Activated CD8-positive, alpha-beta memory T cell treated with anti-CD3 and anti-CD28 coated beads, Interleukin-2, amount 10 ng/mL, durations not matched to agents 7 days and 5 days (primary cell): ENCODE measurements around the gene PDGFA. TPM values are rescaled to one million over a fixed set of nuclear protein-coding genes. Genes with fewer than 3 reads are reported as not detected.

ENCODE experiments used
- ATAC-seq: fragments of 150-1000 bp; cut with Tn5 transposase; one replicate; pipeline ENCODE4 v1.10.0; 2021; ENCODE audit warnings: moderate library complexity
- CTCF ChIA-PET: fragments of 350-600 bp; sonication (Branson Sonifier 250); formaldehyde crosslinking; loops from one replicate; lab custom pipeline; 2021; ENCODE audit warnings: antibody characterized with exemption; lab: Charles Lee
- DNase-seq: peaks from one replicate; pipeline ENCODE4 v3.0.0-alpha.2; 2020
- H3K27ac Mint-ChIP-seq: one replicate; pipeline ENCODE4 v1.8.0; 2021; ENCODE audit warnings: mild to moderate bottlenecking, mixed read lengths
- H3K27me3 Mint-ChIP-seq: one replicate; pipeline ENCODE4 v1.8.0; 2021; ENCODE audit warnings: mixed read lengths
- H3K36me3 Mint-ChIP-seq: one replicate; pipeline ENCODE4 v1.8.0; 2021; ENCODE audit warnings: mild to moderate bottlenecking, mixed read lengths
- H3K4me1 Mint-ChIP-seq: one replicate; pipeline ENCODE4 v1.8.0; 2021; ENCODE audit warnings: mixed read lengths
- H3K4me3 Mint-ChIP-seq: one replicate; pipeline ENCODE4 v1.8.0; 2021; ENCODE audit warnings: mild to moderate bottlenecking, moderate library complexity, mixed read lengths
- H3K9me3 Mint-ChIP-seq: one replicate; pipeline ENCODE4 v1.8.0; 2022; ENCODE audit warnings: low read depth, mixed read lengths
- total RNA-seq, 2 experiments: library from RNA; stranded (reverse); gene quantifications; one replicate each; pipeline ENCODE4 v1.2.3, GENCODE V29; 2021

PDGFA gene
- total RNA-seq, 2 experiments from 2014 or later: 0.67 to 2.3 TPM

DNA sequence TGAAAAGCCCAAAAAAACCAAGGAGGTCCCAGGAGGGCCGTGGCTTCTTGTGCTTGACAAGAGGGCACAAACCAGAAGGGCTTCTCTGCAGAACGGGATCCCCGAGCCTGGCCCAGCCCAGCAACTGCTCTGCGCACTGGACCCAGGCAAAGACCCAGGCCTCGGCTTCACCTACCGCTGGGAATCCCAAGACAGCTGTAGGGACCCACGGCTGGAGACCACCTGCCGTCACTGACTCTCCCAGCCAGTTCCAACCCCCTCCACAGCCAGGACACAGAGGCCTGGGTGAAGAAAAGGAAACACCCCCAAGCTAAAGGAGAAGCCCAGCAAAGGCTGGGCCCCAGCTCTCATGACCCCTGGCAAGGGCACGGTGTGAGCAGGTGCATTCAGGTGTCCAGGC is 24.3 kb downstream of the PDGFA start:
- Mint-ChIP-seq H3K36me3 (no peaks in the 10 kb centered on the region), H3K27me3 (no peaks in the 10 kb centered on the region), H3K27ac (no peak overlapping the region), H3K4me1 (peaks cover 4% of the 10 kb centered on the region), H3K4me3 (no peak overlapping the region), H3K9me3 (no peaks in the 10 kb centered on the region)
- DNase-seq (no peak), ATAC-seq (no peak)
- CTCF ChIA-PET: no interaction called here

DNA sequence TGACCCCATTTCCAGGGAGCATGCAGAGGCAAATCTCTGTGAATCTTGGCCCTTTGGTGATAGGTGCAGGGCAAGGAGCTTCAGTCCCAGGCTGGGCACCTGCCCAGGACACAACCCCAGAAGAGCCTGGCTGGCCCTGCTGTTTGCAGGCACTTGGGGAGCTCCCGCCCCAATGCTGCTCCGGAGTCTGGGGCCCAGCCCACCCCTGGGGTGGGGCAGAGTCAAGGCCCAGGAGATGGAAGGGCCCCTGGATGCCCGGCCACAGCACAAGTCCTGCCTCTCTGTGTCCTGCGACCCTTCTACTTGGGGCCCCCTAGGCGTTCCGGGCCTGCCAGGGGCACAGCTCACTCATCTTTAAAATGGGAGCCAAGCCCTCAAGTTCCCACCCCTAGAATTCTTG is 24.7 kb downstream of the PDGFA start:
- peak; percentile 20 for ATAC-seq
- no peak for DNase-seq
- Mint-ChIP-seq H3K4me1 (peaks cover 4% of the 10 kb centered on the region), H3K9me3 (no peaks in the 10 kb centered on the region), H3K27me3 (no peaks in the 10 kb centered on the region), H3K36me3 (no peaks in the 10 kb centered on the region), H3K27ac (no peak overlapping the region), H3K4me3 (no peak overlapping the region)
- CTCF ChIA-PET: no interaction called here

DNA sequence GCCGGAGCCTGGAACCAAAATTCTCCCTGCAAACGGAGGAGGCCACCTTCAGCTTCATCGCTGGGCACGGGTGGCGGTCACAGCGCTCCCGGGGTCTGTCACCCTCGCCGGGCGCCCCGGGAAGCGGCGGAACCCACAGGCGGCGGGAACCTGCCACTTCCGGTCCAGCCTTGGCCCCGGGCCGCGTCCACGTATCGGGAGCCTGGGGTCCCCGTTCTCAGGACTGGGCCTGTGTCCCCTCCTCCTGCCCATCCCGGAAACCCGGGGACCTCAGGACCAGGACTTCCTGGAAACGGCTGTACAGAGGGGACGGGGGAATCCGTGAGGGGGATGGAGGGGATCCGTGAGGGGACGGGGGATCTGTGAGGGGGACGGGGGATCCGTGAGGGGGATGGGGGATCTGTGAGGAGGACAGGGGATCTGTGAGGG is 25.4 kb downstream of the PDGFA start:
- Mint-ChIP-seq H3K36me3 (no peaks in the 10 kb centered on the region), H3K4me3 (no peak overlapping the region)
- CTCF ChIA-PET: no interaction called here

DNA sequence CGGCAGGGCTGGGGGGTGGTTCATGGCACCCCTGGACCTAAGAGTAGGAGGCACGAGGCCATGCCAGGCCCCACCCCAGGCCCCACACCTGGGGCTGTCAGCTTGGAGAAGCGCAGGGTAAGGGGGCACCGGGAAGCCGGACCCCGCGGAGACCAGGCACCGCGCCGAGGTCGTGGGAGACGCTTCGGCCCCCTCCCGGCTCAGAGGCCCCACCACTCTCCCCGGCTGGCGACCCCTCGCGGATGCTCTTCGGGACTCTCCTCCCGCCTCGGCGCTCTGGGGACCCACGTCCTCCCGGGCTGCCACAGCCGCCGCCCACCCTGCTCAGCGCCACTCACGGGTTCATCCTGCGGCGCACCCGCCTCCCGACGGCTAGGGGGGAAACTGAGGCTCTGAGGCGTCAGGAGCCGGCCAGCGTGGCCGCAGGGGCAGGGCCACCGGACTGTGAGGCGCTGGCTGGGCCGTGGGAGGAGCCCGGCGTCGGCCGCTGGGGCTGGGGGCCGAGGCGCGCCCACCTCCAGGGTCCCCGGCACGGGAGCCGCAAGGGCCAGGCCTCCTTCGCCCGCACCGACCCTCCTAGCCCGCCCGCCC is 25.9 kb downstream of the PDGFA start:
- no peaks in the 10 kb centered on the region for H3K36me3 Mint-ChIP-seq
- H3K9me3 Mint-ChIP-seq: no peaks in the 10 kb centered on the region
- H3K27me3 Mint-ChIP-seq: peaks cover 5% of the 10 kb centered on the region
- CTCF ChIA-PET: no interaction called here
- H3K4me1 Mint-ChIP-seq: peaks cover 4% of the 10 kb centered on the region
- ATAC-seq: no peak
- H3K4me3 Mint-ChIP-seq: no peak overlapping the region
- DNase-seq: no peak
- H3K27ac Mint-ChIP-seq: no peak overlapping the region

More for the DNA sequence above, 25.4 kb downstream of the PDGFA start:
- H3K9me3 Mint-ChIP-seq: no peaks in the 10 kb centered on the region
- peaks cover 4% of the 10 kb centered on the region for H3K4me1 Mint-ChIP-seq
- ATAC-seq (no peak), DNase-seq (no peak)
- no peak overlapping the region for H3K27ac Mint-ChIP-seq
- H3K27me3 Mint-ChIP-seq: peaks cover 3% of the 10 kb centered on the region

DNA sequence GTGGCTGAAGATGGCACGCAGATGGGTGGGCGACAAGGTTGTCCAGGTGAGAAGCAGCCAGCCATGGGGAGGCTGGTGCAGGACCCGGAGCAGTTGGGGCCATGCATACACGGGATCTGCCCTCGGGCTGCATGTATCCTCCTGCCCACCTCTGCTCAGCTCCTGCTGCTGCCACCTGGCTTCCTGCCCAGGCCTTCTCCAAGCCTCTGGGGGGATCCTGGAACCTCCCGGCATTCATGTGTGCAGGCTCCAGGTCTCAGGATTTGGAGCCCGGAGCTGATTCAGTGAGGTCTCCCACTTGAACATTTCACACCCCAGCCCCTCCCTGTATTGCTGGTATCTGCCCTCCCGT is 27.0 kb downstream of the PDGFA start:
- Mint-ChIP-seq H3K36me3 (no peaks in the 10 kb centered on the region), H3K9me3 (no peaks in the 10 kb centered on the region), H3K27ac (no peak overlapping the region), H3K27me3 (peaks cover 11% of the 10 kb centered on the region), H3K4me3 (no peak overlapping the region), H3K4me1 (no peaks in the 10 kb centered on the region)
- CTCF ChIA-PET: no interaction called here
- ATAC-seq: no peak
- DNase-seq: no peak

DNA sequence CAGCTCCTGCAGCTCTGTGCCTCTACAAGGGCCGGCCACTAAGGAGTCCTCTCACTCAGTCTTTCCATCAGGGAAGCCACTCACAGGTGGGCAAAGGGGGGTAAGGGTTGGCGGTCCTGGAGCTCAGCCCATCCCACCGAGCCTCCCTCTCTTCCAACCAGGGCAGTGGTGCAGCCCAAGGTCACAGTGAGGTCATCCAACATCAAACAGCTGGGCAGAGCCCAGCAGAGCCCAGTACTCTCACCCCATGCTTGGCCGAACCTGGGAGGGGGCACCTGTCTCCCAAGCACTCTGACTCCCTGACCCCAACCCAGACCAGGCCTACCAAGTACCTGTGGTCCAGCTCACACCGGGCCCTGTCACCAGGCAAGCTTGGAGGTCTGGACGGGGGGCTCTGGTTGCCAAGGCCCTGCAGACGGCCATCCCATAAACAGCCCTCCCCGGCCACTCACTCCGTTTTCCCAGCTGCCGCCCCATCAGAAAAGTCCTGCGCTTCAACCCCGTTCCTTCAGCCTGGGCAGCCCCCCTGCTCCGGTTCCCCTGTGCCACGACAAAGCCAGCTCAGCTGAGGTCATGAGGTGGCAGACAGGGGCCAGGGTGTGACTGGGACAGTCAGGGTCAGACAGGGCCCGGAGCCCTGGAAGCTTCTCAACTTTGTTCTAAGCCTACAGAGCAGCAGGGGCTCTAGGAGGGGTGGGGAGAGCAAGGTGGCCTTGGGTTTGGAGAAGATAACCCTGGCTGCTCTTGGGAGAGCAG is 27.5 kb downstream of the PDGFA start:
- Mint-ChIP-seq H3K27me3 (peaks cover 13% of the 10 kb centered on the region), H3K36me3 (no peaks in the 10 kb centered on the region), H3K4me1 (no peaks in the 10 kb centered on the region), H3K27ac (no peak overlapping the region), H3K4me3 (no peak overlapping the region), H3K9me3 (no peaks in the 10 kb centered on the region)
- DNase-seq: no peak
- no peak for ATAC-seq
- CTCF ChIA-PET: no interaction called here

DNA sequence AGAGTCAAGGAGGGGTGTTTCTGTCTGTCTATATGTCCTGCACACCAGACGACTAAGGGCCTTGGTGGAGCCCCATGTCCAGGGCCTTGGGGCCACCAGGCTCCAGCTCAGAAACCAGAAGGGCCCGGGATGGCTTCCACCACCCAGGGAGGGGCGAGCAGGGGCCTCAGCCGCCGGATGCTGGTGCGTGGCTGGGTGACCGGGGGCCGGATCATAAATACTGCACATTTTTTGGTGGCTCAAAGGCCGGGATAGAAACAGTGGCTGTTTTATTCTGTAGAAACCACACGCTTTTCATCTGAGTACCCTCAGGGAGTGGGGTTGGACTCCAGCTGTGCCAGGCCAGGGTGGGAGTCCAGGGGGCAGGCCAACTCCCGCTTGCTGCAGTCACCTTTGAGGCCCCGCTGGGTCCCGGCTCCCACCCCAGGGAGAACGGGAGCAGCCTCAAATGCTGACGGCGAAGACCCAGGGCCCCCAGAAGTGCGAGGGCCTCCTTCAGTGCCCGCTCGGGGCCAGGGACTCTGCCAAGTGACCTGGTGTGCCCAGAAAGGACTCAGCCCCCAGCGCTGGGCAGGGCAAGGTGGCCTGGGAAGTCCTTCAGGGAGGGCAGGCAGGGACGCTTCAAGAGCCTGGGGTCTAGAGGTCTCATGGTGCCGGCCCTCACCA is 28.2 kb downstream of the PDGFA start:
- no peak overlapping the region for H3K27ac Mint-ChIP-seq
- no peaks in the 10 kb centered on the region for H3K36me3 Mint-ChIP-seq
- H3K27me3 Mint-ChIP-seq: peaks cover 15% of the 10 kb centered on the region
- H3K9me3 Mint-ChIP-seq: no peaks in the 10 kb centered on the region
- H3K4me1 Mint-ChIP-seq: no peaks in the 10 kb centered on the region
- no peak for DNase-seq
- H3K4me3 Mint-ChIP-seq: no peak overlapping the region
- CTCF ChIA-PET: no interaction called here
- ATAC-seq: no peak

DNA sequence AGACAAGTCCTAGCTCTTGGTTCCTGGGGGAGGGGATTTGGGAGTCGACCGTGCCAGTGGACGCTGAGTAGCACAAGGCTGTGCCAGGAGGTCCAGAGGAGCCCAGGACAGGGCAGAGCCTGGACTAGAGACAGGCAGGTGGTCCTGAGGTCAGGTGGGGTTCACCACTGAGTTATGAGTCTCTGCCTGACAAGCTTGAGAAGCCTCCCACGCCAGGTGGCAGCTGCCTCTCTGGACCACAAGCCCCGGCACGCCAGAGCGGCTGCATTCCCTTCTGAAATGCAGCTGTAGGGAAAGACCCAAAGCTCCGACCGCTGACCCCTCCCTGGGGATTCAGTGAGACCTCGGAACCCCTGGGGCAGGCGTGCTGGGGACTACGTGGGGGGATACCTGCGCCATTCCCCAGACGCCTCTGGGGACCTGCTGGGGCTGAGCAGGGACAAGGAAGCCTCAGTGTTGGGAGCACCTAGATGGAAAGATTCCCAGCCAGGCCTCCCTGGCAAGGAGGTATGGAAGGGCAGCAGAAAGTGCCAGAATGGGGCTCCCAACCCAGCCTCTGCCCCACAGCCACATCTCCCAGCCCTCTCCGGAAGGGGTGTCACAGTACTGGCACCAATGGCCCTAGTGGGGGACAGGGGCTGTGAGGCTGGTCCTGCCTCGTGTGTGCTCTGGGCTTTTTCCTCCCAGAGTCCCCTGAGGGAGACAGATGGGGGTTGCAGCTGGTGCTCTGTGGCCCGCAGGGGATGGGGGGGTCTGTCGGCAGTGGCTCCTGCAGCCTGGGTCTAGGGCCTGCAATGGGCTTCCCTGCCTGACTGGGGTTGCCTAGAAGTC is 29.0 kb downstream of the PDGFA start:
- peaks cover 15% of the 10 kb centered on the region for H3K27me3 Mint-ChIP-seq
- H3K27ac Mint-ChIP-seq: no peak overlapping the region
- H3K4me1 Mint-ChIP-seq: no peaks in the 10 kb centered on the region
- H3K4me3 Mint-ChIP-seq: no peak overlapping the region
- CTCF ChIA-PET: no interaction called here
- no peak for DNase-seq
- no peaks in the 10 kb centered on the region for H3K36me3 Mint-ChIP-seq
- ATAC-seq: no peak
- H3K9me3 Mint-ChIP-seq: no peaks in the 10 kb centered on the region

DNA sequence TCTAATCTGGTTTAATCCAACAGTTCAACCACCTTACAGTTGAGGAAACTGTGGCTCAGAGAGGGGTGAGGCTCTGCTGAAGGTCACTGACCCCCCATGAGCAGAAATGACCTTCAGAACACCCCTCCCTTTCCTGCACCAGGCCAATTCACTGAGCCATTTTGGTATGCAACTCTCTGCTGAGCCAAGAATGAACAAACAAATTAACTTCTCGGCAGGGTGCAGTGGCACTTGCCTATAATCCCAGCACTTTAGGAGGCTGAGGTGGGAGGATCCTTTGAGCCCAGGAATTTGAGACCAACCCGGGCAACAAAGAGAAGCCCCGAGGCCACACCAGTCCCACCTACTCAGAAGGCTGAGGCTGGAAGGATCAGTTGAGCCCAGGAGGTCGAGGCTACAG is 29.8 kb downstream of the PDGFA start:
- DNase-seq (no peak), ATAC-seq (no peak)
- Mint-ChIP-seq H3K9me3 (no peaks in the 10 kb centered on the region), H3K4me3 (no peak overlapping the region), H3K27ac (no peak overlapping the region), H3K4me1 (no peaks in the 10 kb centered on the region), H3K27me3 (peaks cover 15% of the 10 kb centered on the region), H3K36me3 (no peaks in the 10 kb centered on the region)
- CTCF ChIA-PET: no interaction called here

DNA sequence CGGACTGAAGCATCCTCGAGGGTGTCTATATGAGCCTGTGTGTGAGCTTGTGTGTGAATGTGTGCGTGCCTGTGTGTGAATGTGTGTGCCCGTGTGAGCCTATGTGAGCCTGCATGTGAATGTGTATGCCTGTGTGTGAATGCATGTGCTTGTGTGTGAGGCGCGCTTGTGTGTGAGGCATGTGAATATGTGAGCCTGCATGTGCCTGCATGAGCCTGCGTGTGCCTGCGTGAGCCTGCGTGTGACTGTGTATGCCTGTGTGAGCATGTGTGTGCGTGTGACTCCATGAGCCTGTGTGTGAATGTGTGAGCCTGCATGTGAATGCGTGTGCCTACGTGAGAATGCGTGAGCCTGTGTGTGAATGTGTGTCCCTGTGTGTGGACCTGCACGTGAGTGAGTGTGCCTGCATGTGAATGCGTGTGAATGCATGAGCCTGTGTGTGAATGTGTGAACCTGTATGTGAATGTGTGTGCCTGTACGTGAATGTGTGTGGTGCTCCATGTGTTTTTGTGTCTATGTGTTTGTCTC is 33.4 kb downstream of the PDGFA start:
- DNase-seq: no peak

DNA sequence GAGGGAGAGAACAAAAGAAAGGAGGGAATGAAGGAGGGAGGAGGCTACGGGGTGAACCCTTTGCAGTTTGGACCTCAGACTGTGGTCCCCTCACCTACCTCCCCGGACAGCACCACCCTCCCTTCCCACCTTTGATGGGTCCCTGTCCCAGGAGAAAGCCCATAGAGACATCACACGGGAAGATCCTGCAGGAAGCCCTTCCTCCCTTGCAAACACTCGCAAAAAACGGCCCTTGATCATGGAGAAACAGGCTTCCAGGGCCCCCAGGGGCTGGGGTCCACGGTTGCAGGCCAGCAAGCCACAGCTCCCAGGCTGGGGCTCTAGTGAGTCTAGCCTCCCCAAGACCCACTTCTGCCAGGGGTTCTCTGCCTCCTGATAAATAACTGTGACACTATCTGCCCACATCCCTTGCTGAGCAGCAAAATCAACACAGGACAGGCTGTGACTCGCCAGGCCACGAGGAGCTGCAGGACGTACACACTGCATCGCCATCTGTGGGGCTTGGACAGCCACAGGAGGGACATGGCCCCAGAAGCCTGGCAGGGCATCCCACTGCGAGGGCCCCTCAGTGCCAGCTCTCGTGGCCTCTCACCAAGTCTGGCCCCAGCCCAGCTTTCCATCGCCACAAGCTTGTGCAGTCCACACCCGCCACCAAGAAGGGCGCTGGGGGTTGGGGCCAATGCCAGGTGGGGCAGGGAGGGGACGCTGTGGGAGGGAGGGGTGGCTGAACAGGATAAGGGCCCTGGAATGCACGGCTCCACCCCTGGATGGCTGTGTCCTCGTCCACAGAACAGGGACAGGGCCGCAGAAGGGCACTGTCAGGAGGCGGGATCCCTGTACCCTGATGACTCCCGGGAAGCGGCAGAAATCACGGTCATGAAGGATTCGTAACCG is 34.2 kb downstream of the PDGFA start:
- Mint-ChIP-seq H3K9me3 (peaks cover 10% of the 10 kb centered on the region), H3K36me3 (peaks cover 2% of the 10 kb centered on the region), H3K27me3 (peaks cover 15% of the 10 kb centered on the region), H3K4me3 (no peak overlapping the region), H3K27ac (no peak overlapping the region), H3K4me1 (no peaks in the 10 kb centered on the region)
- ATAC-seq: no peak
- CTCF ChIA-PET: no interaction called here
- no peak for DNase-seq

More for the DNA sequence above, 33.4 kb downstream of the PDGFA start:
- Mint-ChIP-seq H3K4me3 (no peak overlapping the region), H3K36me3 (peaks cover 2% of the 10 kb centered on the region), H3K27ac (no peak overlapping the region), H3K4me1 (no peaks in the 10 kb centered on the region), H3K9me3 (peaks cover 10% of the 10 kb centered on the region), H3K27me3 (peaks cover 15% of the 10 kb centered on the region)
- no peak for ATAC-seq
- CTCF ChIA-PET: no interaction called here

DNA sequence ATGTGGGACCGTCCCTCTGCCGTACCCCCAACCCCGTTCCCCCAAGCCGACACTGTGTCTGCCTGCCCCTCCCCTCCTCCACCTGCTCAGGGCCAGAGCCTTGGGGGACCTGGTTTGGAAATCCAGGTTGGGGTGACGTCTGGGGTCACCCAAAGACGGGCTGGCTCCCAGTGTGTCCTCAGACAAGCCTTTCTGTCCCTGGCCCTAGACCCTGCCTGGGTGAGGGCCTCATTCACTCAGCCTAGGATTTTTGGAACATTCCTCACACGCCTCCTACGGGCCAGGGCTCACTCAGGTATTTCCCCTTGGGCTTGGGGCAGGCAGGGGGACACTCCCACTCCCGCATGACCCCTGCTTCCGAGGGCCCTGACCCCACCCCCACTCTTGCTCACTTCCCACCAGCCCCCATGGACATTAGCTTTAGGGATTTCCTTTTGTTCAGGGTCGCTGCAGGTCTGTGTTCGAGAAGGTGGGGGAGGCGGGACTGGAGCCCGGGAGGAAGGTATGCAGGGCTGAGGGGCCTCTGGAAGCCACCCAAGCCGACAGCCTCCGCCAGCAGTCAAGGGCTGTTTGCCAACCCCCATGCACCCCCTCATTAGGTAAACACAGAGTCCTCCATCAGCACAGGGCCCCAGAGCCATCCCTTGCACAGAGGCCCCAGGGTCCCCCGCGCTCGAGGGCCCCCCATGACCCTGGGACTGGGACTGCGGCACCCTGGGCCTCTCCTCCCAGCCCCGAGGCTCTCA is 35.1 kb downstream of the PDGFA start:
- DNase-seq: no peak
- Mint-ChIP-seq H3K4me1 (no peaks in the 10 kb centered on the region), H3K36me3 (peaks cover 2% of the 10 kb centered on the region), H3K4me3 (no peak overlapping the region), H3K27me3 (peaks cover 15% of the 10 kb centered on the region), H3K9me3 (peaks cover 10% of the 10 kb centered on the region), H3K27ac (no peak overlapping the region)
- CTCF ChIA-PET: no interaction called here
- no peak for ATAC-seq
